Neural cell (in vitro differentiated cells): ENCODE data around the gene DBNDD2.

ENCODE experiments used
- EZH2 ChIP-seq: fragments of 200-600, 300-800 bp; shearing (Covaris generic), sonication (generic); IDR thresholded peaks from 2 replicates; pipeline ENCODE4 v1.6.1; 2014; ENCODE audit warnings: antibody characterized with exemption, low read length, borderline replicate concordance, mild to moderate bottlenecking; ENCODE audit not compliant: insufficient read depth, poor library complexity, severe bottlenecking
- MXI1 ChIP-seq: fragments of 450-650 bp; conservative IDR thresholded peaks from 2 replicates; pipeline ENCODE4 v1.6.1; 2014; ENCODE audit warnings: antibody characterized with exemption, mild to moderate bottlenecking; ENCODE audit not compliant: poor library complexity, severe bottlenecking
- POLR2AphosphoS5 ChIP-seq: IDR thresholded peaks from 2 replicates; pipeline ENCODE4 v1.6.1; 2012
- RAD21 ChIP-seq: fragments of 450-650 bp; conservative IDR thresholded peaks from 2 replicates; pipeline ENCODE4 v1.6.1; 2014; ENCODE audit warnings: antibody characterized with exemption, mild to moderate bottlenecking, moderate library complexity
- SMC3 ChIP-seq: fragments of 450-650 bp; conservative IDR thresholded peaks from 2 replicates; pipeline ENCODE4 v1.6.1; 2014; ENCODE audit warnings: antibody characterized with exemption, mild to moderate bottlenecking, moderate library complexity; ENCODE audit not compliant: poor library complexity
- TAF1 ChIP-seq: IDR thresholded peaks from 2 replicates; pipeline ENCODE4 v1.6.1; 2012; ENCODE audit warnings: low read depth
- TF ChIP-seq, protein P1 (sequence below): fragments of 450-650 bp; IDR thresholded peaks from 2 replicates; pipeline ENCODE4 v1.5.1; 2014; ENCODE audit warnings: antibody characterized with exemption, mild to moderate bottlenecking, moderate library complexity; ENCODE audit not compliant: poor library complexity, severe bottlenecking
- TF ChIP-seq, protein P2 (sequence below): IDR thresholded peaks from 2 replicates; pipeline ENCODE4 v1.6.1; 2012; ENCODE audit warnings: borderline replicate concordance

DNA sequence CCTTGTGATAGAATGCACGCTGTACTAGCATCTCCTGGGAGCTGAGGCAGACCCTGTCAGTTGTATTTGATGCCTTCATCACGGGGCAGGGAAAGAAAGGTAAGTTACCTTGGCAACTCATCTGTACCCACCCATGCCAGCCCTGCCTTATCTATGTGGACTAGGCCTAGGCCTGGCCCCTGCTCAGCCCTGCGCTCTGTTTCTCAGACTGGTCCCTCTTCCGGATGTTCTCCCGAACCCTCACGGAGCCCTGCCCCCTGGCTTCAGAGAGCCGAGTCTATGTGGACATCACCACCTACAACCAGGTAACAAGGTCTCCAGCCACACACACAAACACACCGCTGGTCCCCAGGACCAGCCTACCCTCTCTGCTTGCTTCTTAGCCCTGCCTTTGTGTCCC, 12.0 kb downstream of the DBNDD2 start:
- TF ChIP-seq, protein P1, sequence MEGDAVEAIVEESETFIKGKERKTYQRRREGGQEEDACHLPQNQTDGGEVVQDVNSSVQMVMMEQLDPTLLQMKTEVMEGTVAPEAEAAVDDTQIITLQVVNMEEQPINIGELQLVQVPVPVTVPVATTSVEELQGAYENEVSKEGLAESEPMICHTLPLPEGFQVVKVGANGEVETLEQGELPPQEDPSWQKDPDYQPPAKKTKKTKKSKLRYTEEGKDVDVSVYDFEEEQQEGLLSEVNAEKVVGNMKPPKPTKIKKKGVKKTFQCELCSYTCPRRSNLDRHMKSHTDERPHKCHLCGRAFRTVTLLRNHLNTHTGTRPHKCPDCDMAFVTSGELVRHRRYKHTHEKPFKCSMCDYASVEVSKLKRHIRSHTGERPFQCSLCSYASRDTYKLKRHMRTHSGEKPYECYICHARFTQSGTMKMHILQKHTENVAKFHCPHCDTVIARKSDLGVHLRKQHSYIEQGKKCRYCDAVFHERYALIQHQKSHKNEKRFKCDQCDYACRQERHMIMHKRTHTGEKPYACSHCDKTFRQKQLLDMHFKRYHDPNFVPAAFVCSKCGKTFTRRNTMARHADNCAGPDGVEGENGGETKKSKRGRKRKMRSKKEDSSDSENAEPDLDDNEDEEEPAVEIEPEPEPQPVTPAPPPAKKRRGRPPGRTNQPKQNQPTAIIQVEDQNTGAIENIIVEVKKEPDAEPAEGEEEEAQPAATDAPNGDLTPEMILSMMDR = no peak
- TF ChIP-seq POLR2AphosphoS5 = no peak
- no peak for TF ChIP-seq RAD21
- no peak for TF ChIP-seq EZH2
- TF ChIP-seq TAF1 = no peak
- no peak for TF ChIP-seq MXI1
- TF ChIP-seq, protein P2, sequence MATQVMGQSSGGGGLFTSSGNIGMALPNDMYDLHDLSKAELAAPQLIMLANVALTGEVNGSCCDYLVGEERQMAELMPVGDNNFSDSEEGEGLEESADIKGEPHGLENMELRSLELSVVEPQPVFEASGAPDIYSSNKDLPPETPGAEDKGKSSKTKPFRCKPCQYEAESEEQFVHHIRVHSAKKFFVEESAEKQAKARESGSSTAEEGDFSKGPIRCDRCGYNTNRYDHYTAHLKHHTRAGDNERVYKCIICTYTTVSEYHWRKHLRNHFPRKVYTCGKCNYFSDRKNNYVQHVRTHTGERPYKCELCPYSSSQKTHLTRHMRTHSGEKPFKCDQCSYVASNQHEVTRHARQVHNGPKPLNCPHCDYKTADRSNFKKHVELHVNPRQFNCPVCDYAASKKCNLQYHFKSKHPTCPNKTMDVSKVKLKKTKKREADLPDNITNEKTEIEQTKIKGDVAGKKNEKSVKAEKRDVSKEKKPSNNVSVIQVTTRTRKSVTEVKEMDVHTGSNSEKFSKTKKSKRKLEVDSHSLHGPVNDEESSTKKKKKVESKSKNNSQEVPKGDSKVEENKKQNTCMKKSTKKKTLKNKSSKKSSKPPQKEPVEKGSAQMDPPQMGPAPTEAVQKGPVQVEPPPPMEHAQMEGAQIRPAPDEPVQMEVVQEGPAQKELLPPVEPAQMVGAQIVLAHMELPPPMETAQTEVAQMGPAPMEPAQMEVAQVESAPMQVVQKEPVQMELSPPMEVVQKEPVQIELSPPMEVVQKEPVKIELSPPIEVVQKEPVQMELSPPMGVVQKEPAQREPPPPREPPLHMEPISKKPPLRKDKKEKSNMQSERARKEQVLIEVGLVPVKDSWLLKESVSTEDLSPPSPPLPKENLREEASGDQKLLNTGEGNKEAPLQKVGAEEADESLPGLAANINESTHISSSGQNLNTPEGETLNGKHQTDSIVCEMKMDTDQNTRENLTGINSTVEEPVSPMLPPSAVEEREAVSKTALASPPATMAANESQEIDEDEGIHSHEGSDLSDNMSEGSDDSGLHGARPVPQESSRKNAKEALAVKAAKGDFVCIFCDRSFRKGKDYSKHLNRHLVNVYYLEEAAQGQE = no peak
- no peak for TF ChIP-seq SMC3
